NT2/D1 (cell line): ENCODE results near the gene FARS2.

Experiments
- SUZ12 ChIP-seq: IDR thresholded peaks from 2 replicates; pipeline ENCODE4 v1.6.1; 2011; ENCODE audit not compliant: insufficient read length, insufficient read depth; ENCODE audit errors: extremely low read depth
- YY1 ChIP-seq: IDR thresholded peaks from 2 replicates; pipeline ENCODE4 v1.6.1; 2011; ENCODE audit not compliant: insufficient read length, insufficient read depth
- ZNF274 ChIP-seq: IDR thresholded peaks from 2 replicates; pipeline ENCODE4 v1.6.1; 2011; ENCODE audit warnings: mild to moderate bottlenecking, low read depth, low read length

GRCh38 chr6:5509106-5509505 lies 247.8 kb downstream of the FARS2 start:
- TF ChIP-seq ZNF274 (no peak), SUZ12 (no peak), YY1 (no peak)
